A549 (cell line): ENCODE measurements around the gene KRTAP4-12. TPM values are rescaled to one million over a fixed set of nuclear protein-coding genes. Genes with fewer than 3 reads are reported as not detected.

Experiments used
- HEYL ChIP-seq: fragments of 250-450 bp; sonication (Bioruptor Pico); IDR thresholded peaks from 2 replicates; pipeline ENCODE4 v1.8.0; 2021; ENCODE audit warnings: mild to moderate bottlenecking, moderate library complexity
- NR3C1 ChIP-seq: fragments of >200 bp; sonication (Bioruptor Twin); formaldehyde crosslinking; IDR thresholded peaks from 3 replicates; pipeline ENCODE4 v1.6.1; 2017
- RNF2 ChIP-seq: fragments of 200-600 bp; sonication (generic); IDR thresholded peaks from 2 replicates; pipeline ENCODE4 v1.6.1; 2016; ENCODE audit warnings: low read depth, mild to moderate bottlenecking, antibody characterized with exemption, moderate library complexity, borderline replicate concordance
- polyA plus RNA-seq, 4 experiments: library from polyadenylated mRNA; depleted of rRNA in 3 of 4; stranded (reverse); fragments of >200 nt; fragmentation: RNase III in 1 of 4; extraction: RNeasy Plus Mini Kit Qiagen cat#74134 plus additional on column Dnase treatment in 1 of 4; gene quantifications; 2 replicates in 3 of 4; 3 replicates in 1 of 4; pipeline ENCODE4 v1.2.3, GENCODE V29; 2011 to 2017

Gene KRTAP4-12
- polyA plus RNA-seq, 2 of the 4 experiments (the other 2 are of a cell fraction), result not detected

GRCh38 chr17:41073676-41074075, 50.3 kb downstream of the KRTAP4-12 start (continued):
- TF ChIP-seq NR3C1 (no peak), RNF2 (no peak), HEYL (CRISPR knock-in tag) (no peak)

Other genes starting within 250 kb of the KRTAP4-12 start
Only the 30 nearest of the 39 such genes appear.
- not detected in 2 replicates for gene KRT40, start 139.9 kb downstream of the KRTAP4-12 start, polyA plus RNA-seq (2011; rRNA removed)
- not detected in 3 replicates for gene KRT40, start 139.9 kb downstream of the KRTAP4-12 start, polyA plus RNA-seq (2017; fragmentation: RNase III; extraction: RNeasy Plus Mini Kit Qiagen cat#74134 plus additional on column Dnase treatment)
- gene KRTAP3-3, start 130.0 kb downstream of the KRTAP4-12 start, polyA plus RNA-seq (2011; rRNA removed), result not detected in 2 replicates
- not detected in 3 replicates for gene KRTAP3-3, start 130.0 kb downstream of the KRTAP4-12 start, polyA plus RNA-seq (2017; fragmentation: RNase III; extraction: RNeasy Plus Mini Kit Qiagen cat#74134 plus additional on column Dnase treatment)
- gene KRTAP3-2, start 124.3 kb downstream of the KRTAP4-12 start, polyA plus RNA-seq (2011; rRNA removed), result not detected in 2 replicates
- not detected in 3 replicates for gene KRTAP3-2, start 124.3 kb downstream of the KRTAP4-12 start, polyA plus RNA-seq (2017; fragmentation: RNase III; extraction: RNeasy Plus Mini Kit Qiagen cat#74134 plus additional on column Dnase treatment)
- not detected in 2 replicates for gene KRTAP3-1, start 115.1 kb downstream of the KRTAP4-12 start, polyA plus RNA-seq (2011; rRNA removed)
- not detected in 3 replicates for gene KRTAP3-1, start 115.1 kb downstream of the KRTAP4-12 start, polyA plus RNA-seq (2017; fragmentation: RNase III; extraction: RNeasy Plus Mini Kit Qiagen cat#74134 plus additional on column Dnase treatment)
- gene KRTAP1-5, start 97.0 kb downstream of the KRTAP4-12 start, polyA plus RNA-seq (2011; rRNA removed), result not detected in 2 replicates
- gene KRTAP1-5, start 97.0 kb downstream of the KRTAP4-12 start, polyA plus RNA-seq (2017; fragmentation: RNase III; extraction: RNeasy Plus Mini Kit Qiagen cat#74134 plus additional on column Dnase treatment), result not detected in 3 replicates
- gene KRTAP1-4, start 94.0 kb downstream of the KRTAP4-12 start, polyA plus RNA-seq (2011; rRNA removed), result not detected in 2 replicates
- gene KRTAP1-4, start 94.0 kb downstream of the KRTAP4-12 start, polyA plus RNA-seq (2017; fragmentation: RNase III; extraction: RNeasy Plus Mini Kit Qiagen cat#74134 plus additional on column Dnase treatment), result not detected in 3 replicates
- not detected in 2 replicates for gene KRTAP1-3, start 89.3 kb downstream of the KRTAP4-12 start, polyA plus RNA-seq (2011; rRNA removed)
- not detected in 3 replicates for gene KRTAP1-3, start 89.3 kb downstream of the KRTAP4-12 start, polyA plus RNA-seq (2017; fragmentation: RNase III; extraction: RNeasy Plus Mini Kit Qiagen cat#74134 plus additional on column Dnase treatment)
- gene KRTAP1-1, start 82.7 kb downstream of the KRTAP4-12 start, polyA plus RNA-seq (2011; rRNA removed), result not detected in 2 replicates
- gene KRTAP1-1, start 82.7 kb downstream of the KRTAP4-12 start, polyA plus RNA-seq (2017; fragmentation: RNase III; extraction: RNeasy Plus Mini Kit Qiagen cat#74134 plus additional on column Dnase treatment), result not detected in 3 replicates
- gene KRTAP2-1, start 76.9 kb downstream of the KRTAP4-12 start, polyA plus RNA-seq (2011; rRNA removed), result not detected in 2 replicates
- gene KRTAP2-1, start 76.9 kb downstream of the KRTAP4-12 start, polyA plus RNA-seq (2017; fragmentation: RNase III; extraction: RNeasy Plus Mini Kit Qiagen cat#74134 plus additional on column Dnase treatment), result not detected in 3 replicates
- gene KRTAP2-2, start 69.0 kb downstream of the KRTAP4-12 start, polyA plus RNA-seq (2011; rRNA removed), result not detected in 2 replicates
- not detected in 3 replicates for gene KRTAP2-2, start 69.0 kb downstream of the KRTAP4-12 start, polyA plus RNA-seq (2017; fragmentation: RNase III; extraction: RNeasy Plus Mini Kit Qiagen cat#74134 plus additional on column Dnase treatment)
- gene KRTAP2-3, start 64.1 kb downstream of the KRTAP4-12 start, polyA plus RNA-seq (2011; rRNA removed), result not detected in 2 replicates
- 0.10 TPM in 1 of 3 replicates, not detected in the others for gene KRTAP2-3, start 64.1 kb downstream of the KRTAP4-12 start, polyA plus RNA-seq (2017; fragmentation: RNase III; extraction: RNeasy Plus Mini Kit Qiagen cat#74134 plus additional on column Dnase treatment)
- not detected in 2 replicates for gene KRTAP2-4, start 58.3 kb downstream of the KRTAP4-12 start, polyA plus RNA-seq (2011; rRNA removed)
- gene KRTAP2-4, start 58.3 kb downstream of the KRTAP4-12 start, polyA plus RNA-seq (2017; fragmentation: RNase III; extraction: RNeasy Plus Mini Kit Qiagen cat#74134 plus additional on column Dnase treatment), result not detected in 3 replicates
- gene KRTAP4-7, start 40.0 kb downstream of the KRTAP4-12 start, polyA plus RNA-seq (2011; rRNA removed), result not detected in 2 replicates
- not detected in 3 replicates for gene KRTAP4-7, start 40.0 kb downstream of the KRTAP4-12 start, polyA plus RNA-seq (2017; fragmentation: RNase III; extraction: RNeasy Plus Mini Kit Qiagen cat#74134 plus additional on column Dnase treatment)
- not detected in 2 replicates for gene KRTAP4-8, start 26.0 kb downstream of the KRTAP4-12 start, polyA plus RNA-seq (2011; rRNA removed)
- not detected in 3 replicates for gene KRTAP4-8, start 26.0 kb downstream of the KRTAP4-12 start, polyA plus RNA-seq (2017; fragmentation: RNase III; extraction: RNeasy Plus Mini Kit Qiagen cat#74134 plus additional on column Dnase treatment)
- gene KRTAP4-16, start 22.0 kb downstream of the KRTAP4-12 start, polyA plus RNA-seq (2011; rRNA removed), result not detected in 2 replicates
- gene KRTAP4-16, start 22.0 kb downstream of the KRTAP4-12 start, polyA plus RNA-seq (2017; fragmentation: RNase III; extraction: RNeasy Plus Mini Kit Qiagen cat#74134 plus additional on column Dnase treatment), result not detected in 3 replicates
- not detected in 2 replicates for gene KRTAP4-9, start 18.8 kb downstream of the KRTAP4-12 start, polyA plus RNA-seq (2011; rRNA removed)
- gene KRTAP4-9, start 18.8 kb downstream of the KRTAP4-12 start, polyA plus RNA-seq (2017; fragmentation: RNase III; extraction: RNeasy Plus Mini Kit Qiagen cat#74134 plus additional on column Dnase treatment), result not detected in 3 replicates
- gene KRTAP4-11, start 5.8 kb downstream of the KRTAP4-12 start, polyA plus RNA-seq (2011; rRNA removed), result not detected in 2 replicates
- gene KRTAP4-11, start 5.8 kb downstream of the KRTAP4-12 start, polyA plus RNA-seq (2017; fragmentation: RNase III; extraction: RNeasy Plus Mini Kit Qiagen cat#74134 plus additional on column Dnase treatment), result not detected in 3 replicates
- not detected in 2 replicates for gene KRTAP4-6, start 16.4 kb upstream of the KRTAP4-12 start, polyA plus RNA-seq (2011; rRNA removed)
- not detected in 3 replicates for gene KRTAP4-6, start 16.4 kb upstream of the KRTAP4-12 start, polyA plus RNA-seq (2017; fragmentation: RNase III; extraction: RNeasy Plus Mini Kit Qiagen cat#74134 plus additional on column Dnase treatment)
- gene KRTAP4-5, start 25.6 kb upstream of the KRTAP4-12 start, polyA plus RNA-seq (2011; rRNA removed), result not detected in 2 replicates
- gene KRTAP4-5, start 25.6 kb upstream of the KRTAP4-12 start, polyA plus RNA-seq (2017; fragmentation: RNase III; extraction: RNeasy Plus Mini Kit Qiagen cat#74134 plus additional on column Dnase treatment), result not detected in 3 replicates
- gene KRTAP4-4, start 36.6 kb upstream of the KRTAP4-12 start, polyA plus RNA-seq (2011; rRNA removed), result not detected in 2 replicates
- gene KRTAP4-4, start 36.6 kb upstream of the KRTAP4-12 start, polyA plus RNA-seq (2017; fragmentation: RNase III; extraction: RNeasy Plus Mini Kit Qiagen cat#74134 plus additional on column Dnase treatment), result not detected in 3 replicates
- gene KRTAP4-3, start 44.0 kb upstream of the KRTAP4-12 start, polyA plus RNA-seq (2011; rRNA removed), result not detected in 2 replicates
- not detected in 3 replicates for gene KRTAP4-3, start 44.0 kb upstream of the KRTAP4-12 start, polyA plus RNA-seq (2017; fragmentation: RNase III; extraction: RNeasy Plus Mini Kit Qiagen cat#74134 plus additional on column Dnase treatment)
- not detected in 2 replicates for gene KRTAP4-2, start 54.0 kb upstream of the KRTAP4-12 start, polyA plus RNA-seq (2011; rRNA removed)
- gene KRTAP4-2, start 54.0 kb upstream of the KRTAP4-12 start, polyA plus RNA-seq (2017; fragmentation: RNase III; extraction: RNeasy Plus Mini Kit Qiagen cat#74134 plus additional on column Dnase treatment), result not detected in 3 replicates
- 0.32 TPM in 2 replicates for gene KRTAP4-1, start 60.7 kb upstream of the KRTAP4-12 start, polyA plus RNA-seq (2011; rRNA removed)
- gene KRTAP4-1, start 60.7 kb upstream of the KRTAP4-12 start, polyA plus RNA-seq (2017; fragmentation: RNase III; extraction: RNeasy Plus Mini Kit Qiagen cat#74134 plus additional on column Dnase treatment), result 0.12 TPM in 2 of 3 replicates, not detected in the other
- gene KRTAP9-1, start 65.7 kb upstream of the KRTAP4-12 start, polyA plus RNA-seq (2011; rRNA removed), result not detected in 2 replicates
- gene KRTAP9-1, start 65.7 kb upstream of the KRTAP4-12 start, polyA plus RNA-seq (2017; fragmentation: RNase III; extraction: RNeasy Plus Mini Kit Qiagen cat#74134 plus additional on column Dnase treatment), result not detected in 3 replicates
- not detected in 2 replicates for gene KRTAP9-2, start 102.5 kb upstream of the KRTAP4-12 start, polyA plus RNA-seq (2011; rRNA removed)
- gene KRTAP9-2, start 102.5 kb upstream of the KRTAP4-12 start, polyA plus RNA-seq (2017; fragmentation: RNase III; extraction: RNeasy Plus Mini Kit Qiagen cat#74134 plus additional on column Dnase treatment), result not detected in 3 replicates
- gene KRTAP9-3, start 108.3 kb upstream of the KRTAP4-12 start, polyA plus RNA-seq (2011; rRNA removed), result not detected in 2 replicates
- not detected in 3 replicates for gene KRTAP9-3, start 108.3 kb upstream of the KRTAP4-12 start, polyA plus RNA-seq (2017; fragmentation: RNase III; extraction: RNeasy Plus Mini Kit Qiagen cat#74134 plus additional on column Dnase treatment)
- not detected in 2 replicates for gene KRTAP9-8, start 113.8 kb upstream of the KRTAP4-12 start, polyA plus RNA-seq (2011; rRNA removed)
- gene KRTAP9-8, start 113.8 kb upstream of the KRTAP4-12 start, polyA plus RNA-seq (2017; fragmentation: RNase III; extraction: RNeasy Plus Mini Kit Qiagen cat#74134 plus additional on column Dnase treatment), result not detected in 3 replicates
- gene KRTAP9-4, start 125.5 kb upstream of the KRTAP4-12 start, polyA plus RNA-seq (2011; rRNA removed), result not detected in 2 replicates
- not detected in 3 replicates for gene KRTAP9-4, start 125.5 kb upstream of the KRTAP4-12 start, polyA plus RNA-seq (2017; fragmentation: RNase III; extraction: RNeasy Plus Mini Kit Qiagen cat#74134 plus additional on column Dnase treatment)
- not detected in 2 replicates for gene KRTAP9-9, start 131.2 kb upstream of the KRTAP4-12 start, polyA plus RNA-seq (2011; rRNA removed)
- not detected in 3 replicates for gene KRTAP9-9, start 131.2 kb upstream of the KRTAP4-12 start, polyA plus RNA-seq (2017; fragmentation: RNase III; extraction: RNeasy Plus Mini Kit Qiagen cat#74134 plus additional on column Dnase treatment)
- gene KRTAP9-6, start 141.2 kb upstream of the KRTAP4-12 start, polyA plus RNA-seq (2011; rRNA removed), result not detected in 2 replicates
- not detected in 3 replicates for gene KRTAP9-6, start 141.2 kb upstream of the KRTAP4-12 start, polyA plus RNA-seq (2017; fragmentation: RNase III; extraction: RNeasy Plus Mini Kit Qiagen cat#74134 plus additional on column Dnase treatment)